Measurements from ENCODE around the gene KCNE3. TPM values are rescaled to one million over a fixed set of nuclear protein-coding genes. Genes with fewer than 3 reads are reported as not detected.

KCNE3 gene, protein sequence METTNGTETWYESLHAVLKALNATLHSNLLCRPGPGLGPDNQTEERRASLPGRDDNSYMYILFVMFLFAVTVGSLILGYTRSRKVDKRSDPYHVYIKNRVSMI
- 0.28 and 0.52 TPM in 2 replicates for total RNA-seq (2021)
- percentile 9 among the genes with signal in this experiment for Bru-seq, nascent RNA
- BruChase-seq, experiment 1, labeled RNA remaining after a 2-hour chase, result percentile 8 among the genes with signal in this experiment
- percentile 17 among the genes with signal in this experiment for BruChase-seq, experiment 2, labeled RNA remaining after a 6-hour chase
- long read RNA-seq, result 0 reads

DNA sequence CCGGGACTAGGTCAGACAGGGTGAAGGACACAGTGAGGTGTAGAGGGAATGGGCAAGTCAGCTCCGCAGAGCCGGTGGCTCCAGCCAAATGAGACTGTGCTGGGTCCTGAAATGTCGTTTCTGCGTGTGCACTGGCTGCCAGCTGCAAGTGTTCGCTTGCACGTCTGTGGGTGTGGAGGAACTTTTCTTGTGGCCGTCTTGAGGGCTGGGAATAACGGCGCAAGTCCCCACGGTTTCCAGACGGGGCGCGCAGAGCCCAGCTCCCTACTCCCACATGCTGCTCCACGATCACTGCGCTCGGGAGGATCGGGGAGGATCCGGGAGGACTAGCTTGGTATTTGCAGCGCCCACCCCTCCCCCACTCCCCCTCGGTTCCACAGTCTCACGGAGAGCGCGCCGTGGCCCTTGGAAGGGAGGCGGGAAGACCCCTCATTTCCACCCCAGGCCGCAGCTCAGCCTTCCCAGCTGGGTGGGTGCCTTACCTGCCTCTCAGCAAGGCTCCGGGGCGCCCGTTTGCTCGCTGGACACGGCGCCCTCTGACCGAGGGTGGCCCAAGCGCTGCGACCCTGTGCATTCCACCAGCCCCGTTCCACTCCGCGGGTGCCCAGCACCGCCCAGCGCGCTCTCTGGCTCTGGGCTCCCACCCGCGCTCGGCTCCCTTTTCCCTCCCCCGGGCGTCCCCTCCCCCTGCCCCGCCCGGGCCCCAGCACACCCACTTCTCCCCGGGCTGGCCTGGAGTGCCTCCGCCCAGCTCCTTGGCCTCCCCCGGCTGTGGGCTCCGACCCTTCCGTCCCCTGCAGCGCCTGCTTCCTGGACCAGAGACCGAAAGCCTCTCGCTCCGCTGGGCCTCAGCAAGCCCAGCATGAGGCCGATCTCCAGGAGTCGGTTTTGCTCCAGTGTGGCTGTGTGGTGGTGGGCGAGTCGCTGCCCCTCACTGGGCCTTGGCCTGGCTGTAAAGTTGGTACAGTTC lies at the start of gene KCNE3:
KCNE3 (minus strand) TSS at position 634 of the 970 bp plus-strand sequence. CDS start 9,986 bp downstream, outside the sequence.
- H3K79me2 ChIP-seq (ENCODE audit: low read depth), result no peaks in the 10 kb centered on the region
- H3K4me3 ChIP-seq, result no peak within 1 kb of the TSS
- DNase-seq, result no peak
- H3K9me3 ChIP-seq (ENCODE audit: insufficient read depth, low read depth), result no peaks in the 10 kb centered on the region
- H2AFZ ChIP-seq, result no peak within 1 kb of the TSS
- peaks cover 10% of the 10 kb centered on the region for H3K4me1 ChIP-seq (replicated peaks; ENCODE audit: insufficient read depth)
- intact Hi-C loops (cut with micrococcal nuclease; ENCODE audit: unreplicated experiment), result no loop called here
- H3K4me2 ChIP-seq, result no peak within 1 kb of the TSS
- no peaks in the 10 kb centered on the region for H3K9me2 ChIP-seq (ENCODE audit: insufficient read depth)
- H3K36me3 ChIP-seq (ENCODE audit: low read depth), result no peaks in the 10 kb centered on the region
- H3K27ac ChIP-seq, result no peak within 1 kb of the TSS
- H3F3A ChIP-seq (ENCODE audit: insufficient read depth, low read depth), result no peaks in the 10 kb centered on the region; the same call in 1 of the 2 replicates
- no peaks in the 10 kb centered on the region for H3K27me3 ChIP-seq (ENCODE audit: insufficient read depth, low read depth)
- CTCF ChIA-PET, result interaction anchor here (0.6 kb wide), 1 partner anchor 841 kb away, joined by 4 read pairs; no protein-coding TSS in a partner anchor
- BruUV-seq (replicated peaks), result no TSS peak
- H4K20me1 ChIP-seq (ENCODE audit: insufficient read depth), result no peaks in the 10 kb centered on the region
- no peak for TF ChIP-seq EZH2 (IDR thresholded peaks at IDR 0.05; ENCODE audit: low read depth)
- TF ChIP-seq, protein P1, sequence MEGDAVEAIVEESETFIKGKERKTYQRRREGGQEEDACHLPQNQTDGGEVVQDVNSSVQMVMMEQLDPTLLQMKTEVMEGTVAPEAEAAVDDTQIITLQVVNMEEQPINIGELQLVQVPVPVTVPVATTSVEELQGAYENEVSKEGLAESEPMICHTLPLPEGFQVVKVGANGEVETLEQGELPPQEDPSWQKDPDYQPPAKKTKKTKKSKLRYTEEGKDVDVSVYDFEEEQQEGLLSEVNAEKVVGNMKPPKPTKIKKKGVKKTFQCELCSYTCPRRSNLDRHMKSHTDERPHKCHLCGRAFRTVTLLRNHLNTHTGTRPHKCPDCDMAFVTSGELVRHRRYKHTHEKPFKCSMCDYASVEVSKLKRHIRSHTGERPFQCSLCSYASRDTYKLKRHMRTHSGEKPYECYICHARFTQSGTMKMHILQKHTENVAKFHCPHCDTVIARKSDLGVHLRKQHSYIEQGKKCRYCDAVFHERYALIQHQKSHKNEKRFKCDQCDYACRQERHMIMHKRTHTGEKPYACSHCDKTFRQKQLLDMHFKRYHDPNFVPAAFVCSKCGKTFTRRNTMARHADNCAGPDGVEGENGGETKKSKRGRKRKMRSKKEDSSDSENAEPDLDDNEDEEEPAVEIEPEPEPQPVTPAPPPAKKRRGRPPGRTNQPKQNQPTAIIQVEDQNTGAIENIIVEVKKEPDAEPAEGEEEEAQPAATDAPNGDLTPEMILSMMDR (conservative IDR thresholded peaks at IDR 0.05), result no peak
- POLR2A ChIA-PET (ENCODE audit: unreplicated experiment), result no interaction called here

DNA sequence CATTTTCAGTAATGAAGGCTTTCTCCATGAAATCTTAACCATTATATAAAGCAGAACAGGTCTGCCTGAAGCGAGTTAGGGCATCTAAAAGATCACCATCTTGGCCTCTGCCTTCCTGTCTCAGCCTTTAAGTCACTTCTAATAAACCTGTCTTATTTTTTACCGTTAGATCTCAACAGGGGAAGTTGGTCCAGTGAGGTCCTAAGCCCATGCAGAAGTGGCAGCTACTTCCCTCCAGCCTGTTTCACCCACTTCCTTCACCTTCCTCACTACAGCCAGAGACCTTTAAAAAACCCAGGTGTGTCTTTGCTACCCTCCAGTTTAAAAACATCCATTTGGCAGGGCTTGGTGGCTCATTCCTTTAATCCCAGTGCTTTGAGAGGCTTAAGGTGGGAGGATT lies 40.2 kb upstream of the KCNE3 start:
- POLR2A ChIA-PET (ENCODE audit: unreplicated experiment), result no interaction called here
- Histone ChIP-seq H3K4me2 (no peak overlapping the region), H3K9me3 (ENCODE audit: insufficient read depth, low read depth) (peaks cover 7% of the 10 kb centered on the region), H3K79me2 (ENCODE audit: low read depth) (no peaks in the 10 kb centered on the region), H3K36me3 (ENCODE audit: low read depth) (no peaks in the 10 kb centered on the region), H4K20me1 (ENCODE audit: insufficient read depth) (no peaks in the 10 kb centered on the region), H2AFZ (no peak overlapping the region), H3F3A (ENCODE audit: insufficient read depth, low read depth) (no peaks in the 10 kb centered on the region), H3K27me3 (ENCODE audit: insufficient read depth, low read depth) (no peaks in the 10 kb centered on the region), H3K27ac (no peak overlapping the region), H3K4me3 (no peak overlapping the region), H3K4me1 (replicated peaks; ENCODE audit: insufficient read depth) (no peaks in the 10 kb centered on the region), H3K9me2 (ENCODE audit: insufficient read depth) (no peaks in the 10 kb centered on the region)
- BruUV-seq (replicated peaks), result no TSS peak
- TF ChIP-seq, protein P1 (conservative IDR thresholded peaks at IDR 0.05), result no peak
- TF ChIP-seq EZH2 (IDR thresholded peaks at IDR 0.05; ENCODE audit: low read depth), result no peak
- DNase-seq, result no peak
- intact Hi-C loops (cut with micrococcal nuclease; ENCODE audit: unreplicated experiment), result no loop called here
- CTCF ChIA-PET, result no interaction called here

DNA sequence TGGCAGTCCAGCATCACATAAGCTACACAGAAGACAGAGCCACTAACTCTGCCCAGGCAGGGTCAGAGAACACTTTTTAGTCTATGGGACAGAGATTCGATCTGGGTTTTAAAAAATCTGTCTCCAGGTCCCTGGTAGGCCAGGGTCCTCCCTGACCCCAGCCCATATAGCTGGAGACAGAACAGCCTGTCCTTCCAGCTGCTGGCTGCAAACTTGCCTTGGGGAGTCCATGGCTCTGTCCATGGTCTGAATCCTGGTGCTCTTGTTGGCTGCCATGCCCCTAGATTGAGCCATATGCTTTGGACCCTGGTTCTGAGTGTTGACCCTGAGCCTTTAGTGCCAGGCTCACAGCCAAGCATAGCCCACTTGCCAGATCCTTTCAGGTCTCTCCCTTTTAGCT lies 39.5 kb upstream of the KCNE3 start:
- H3K9me2 ChIP-seq (ENCODE audit: insufficient read depth), result no peaks in the 10 kb centered on the region
- no peak overlapping the region for H3K27ac ChIP-seq
- CTCF ChIA-PET, result no interaction called here
- peaks cover 14% of the 10 kb centered on the region for H3K9me3 ChIP-seq (ENCODE audit: insufficient read depth, low read depth)
- no peak overlapping the region for H3K4me3 ChIP-seq
- H3K36me3 ChIP-seq (ENCODE audit: low read depth), result no peaks in the 10 kb centered on the region
- H3K79me2 ChIP-seq (ENCODE audit: low read depth), result no peaks in the 10 kb centered on the region
- TF ChIP-seq EZH2 (IDR thresholded peaks at IDR 0.05; ENCODE audit: low read depth), result no peak
- TF ChIP-seq, protein P1 (conservative IDR thresholded peaks at IDR 0.05), result no peak
- BruUV-seq (replicated peaks), result no TSS peak
- intact Hi-C loops (cut with micrococcal nuclease; ENCODE audit: unreplicated experiment), result no loop called here
- POLR2A ChIA-PET (ENCODE audit: unreplicated experiment), result no interaction called here
- H3K4me2 ChIP-seq, result no peak overlapping the region
- no peaks in the 10 kb centered on the region for H3K4me1 ChIP-seq (replicated peaks; ENCODE audit: insufficient read depth)
- no peak overlapping the region for H2AFZ ChIP-seq
- no peaks in the 10 kb centered on the region for H3K27me3 ChIP-seq (ENCODE audit: insufficient read depth, low read depth)
- no peak for DNase-seq
- no peaks in the 10 kb centered on the region for H4K20me1 ChIP-seq (ENCODE audit: insufficient read depth)
- no peaks in the 10 kb centered on the region for H3F3A ChIP-seq (ENCODE audit: insufficient read depth, low read depth)
